ENCODE data around the gene PIGK.
"Not testable (repeated sequence)": the region's sequence is repeated elsewhere in the genome, so short reads cannot be mapped to it uniquely, and the experiment has no call there.

DNA sequence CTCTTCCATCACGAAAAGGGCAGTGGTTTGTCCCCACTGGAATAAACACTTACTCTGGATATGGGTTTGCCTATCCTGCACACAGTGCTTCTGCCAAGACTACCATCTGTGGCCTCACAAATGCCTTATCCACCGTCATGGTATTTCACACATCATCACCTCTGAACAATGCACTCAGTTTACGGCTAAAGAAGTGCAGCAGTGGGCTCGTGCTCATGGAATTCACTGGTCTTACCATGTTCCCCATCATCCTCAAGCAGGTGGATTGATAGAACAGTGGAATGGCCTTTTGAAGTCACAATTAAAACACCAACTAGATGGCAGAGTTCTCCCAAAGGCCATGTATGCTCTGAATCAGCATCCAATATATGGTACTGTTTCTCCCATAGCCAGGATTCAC is 32.3 kb downstream of the PIGK start:
- TF ChIP-seq, protein P1, sequence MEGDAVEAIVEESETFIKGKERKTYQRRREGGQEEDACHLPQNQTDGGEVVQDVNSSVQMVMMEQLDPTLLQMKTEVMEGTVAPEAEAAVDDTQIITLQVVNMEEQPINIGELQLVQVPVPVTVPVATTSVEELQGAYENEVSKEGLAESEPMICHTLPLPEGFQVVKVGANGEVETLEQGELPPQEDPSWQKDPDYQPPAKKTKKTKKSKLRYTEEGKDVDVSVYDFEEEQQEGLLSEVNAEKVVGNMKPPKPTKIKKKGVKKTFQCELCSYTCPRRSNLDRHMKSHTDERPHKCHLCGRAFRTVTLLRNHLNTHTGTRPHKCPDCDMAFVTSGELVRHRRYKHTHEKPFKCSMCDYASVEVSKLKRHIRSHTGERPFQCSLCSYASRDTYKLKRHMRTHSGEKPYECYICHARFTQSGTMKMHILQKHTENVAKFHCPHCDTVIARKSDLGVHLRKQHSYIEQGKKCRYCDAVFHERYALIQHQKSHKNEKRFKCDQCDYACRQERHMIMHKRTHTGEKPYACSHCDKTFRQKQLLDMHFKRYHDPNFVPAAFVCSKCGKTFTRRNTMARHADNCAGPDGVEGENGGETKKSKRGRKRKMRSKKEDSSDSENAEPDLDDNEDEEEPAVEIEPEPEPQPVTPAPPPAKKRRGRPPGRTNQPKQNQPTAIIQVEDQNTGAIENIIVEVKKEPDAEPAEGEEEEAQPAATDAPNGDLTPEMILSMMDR (conservative IDR thresholded peaks at IDR 0.05; ENCODE audit: low read length): not testable (repeated sequence)
- TF ChIP-seq EZH2phosphoT487 (IDR thresholded peaks at IDR 0.05; ENCODE audit: borderline replicate concordance, low read depth, low read length): not testable (repeated sequence)
